ENCODE measurements around the gene GAB1.

GAB1 gene

DNA sequence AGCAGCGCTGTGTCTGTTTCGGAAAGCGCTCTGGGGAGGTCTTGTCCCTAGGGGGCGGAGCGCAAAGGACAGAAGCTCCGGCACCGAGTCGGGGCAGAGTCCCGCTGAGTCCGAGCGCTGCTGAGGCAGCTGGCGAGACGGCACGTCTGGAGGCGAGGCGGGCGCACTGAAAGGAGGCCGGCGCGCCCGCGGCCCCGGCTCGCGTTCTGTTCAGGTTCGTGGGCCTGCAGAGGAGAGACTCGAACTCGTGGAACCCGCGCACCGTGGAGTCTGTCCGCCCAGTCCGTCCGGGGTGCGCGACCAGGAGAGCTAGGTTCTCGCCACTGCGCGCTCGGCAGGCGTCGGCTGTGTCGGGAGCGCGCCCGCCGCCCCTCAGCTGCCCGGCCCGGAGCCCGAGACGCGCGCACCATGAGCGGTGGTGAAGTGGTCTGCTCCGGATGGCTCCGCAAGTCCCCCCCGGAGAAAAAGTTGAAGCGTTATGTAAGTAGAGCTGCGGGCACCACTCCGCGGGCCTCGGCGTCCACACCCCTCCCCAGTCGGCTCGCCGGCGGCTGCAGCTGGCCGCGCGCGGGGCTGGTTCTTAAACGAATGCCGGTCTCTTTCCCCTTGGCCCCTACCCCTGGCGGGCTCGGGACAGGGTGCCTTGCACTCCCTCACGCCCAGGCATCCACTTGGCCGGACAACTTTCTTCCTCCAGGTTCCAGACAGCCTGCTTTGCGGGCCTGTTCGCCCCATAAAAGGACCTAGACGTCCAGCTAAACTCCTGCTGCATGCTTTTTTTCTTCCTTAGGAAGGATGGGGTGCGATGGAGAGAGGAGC, at the start of gene GAB1:
Gene GAB1 (plus strand): TSS at position 96 of the 819 bp plus-strand sequence. CDS start 313 bp downstream, at position 409.
- no peak for DNase-seq

DNA sequence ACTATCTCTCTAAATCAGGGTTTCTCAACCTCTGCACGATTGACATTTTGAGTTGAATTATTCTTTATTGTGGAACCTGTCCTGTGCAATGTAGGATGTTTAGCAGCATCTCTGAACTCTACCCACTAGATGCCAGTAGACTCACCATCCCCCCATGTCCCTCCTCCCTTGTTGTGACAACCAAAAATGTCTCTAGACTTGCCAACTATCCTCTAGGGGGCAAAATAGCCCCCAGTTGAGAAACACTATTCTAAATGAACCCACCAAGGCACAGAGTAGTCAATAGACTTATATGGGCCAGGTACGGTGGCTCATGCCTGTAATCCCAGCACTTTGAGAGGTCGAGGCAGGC, 49.1 kb upstream of the GAB1 start:
- no peak for DNase-seq

DNA sequence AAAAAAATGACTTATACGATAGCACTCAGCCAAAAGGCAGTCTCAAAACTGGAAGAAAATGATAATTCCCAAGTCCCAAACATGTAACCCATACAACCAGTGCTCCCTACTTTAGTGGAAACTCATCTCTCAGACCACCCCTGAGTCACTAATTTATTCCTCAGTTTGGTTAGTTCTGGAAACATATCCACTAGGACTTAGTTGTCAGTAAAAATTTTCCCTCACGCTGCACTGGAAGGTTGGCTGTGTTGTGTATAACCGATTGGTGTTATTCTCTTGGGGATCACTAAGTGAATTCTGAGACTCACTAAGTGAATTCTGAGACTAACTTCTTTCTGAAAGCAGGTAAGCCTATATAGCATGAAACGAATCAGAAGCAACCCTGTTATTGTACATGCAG, 48.5 kb upstream of the GAB1 start:
- DNase-seq = no peak

DNA sequence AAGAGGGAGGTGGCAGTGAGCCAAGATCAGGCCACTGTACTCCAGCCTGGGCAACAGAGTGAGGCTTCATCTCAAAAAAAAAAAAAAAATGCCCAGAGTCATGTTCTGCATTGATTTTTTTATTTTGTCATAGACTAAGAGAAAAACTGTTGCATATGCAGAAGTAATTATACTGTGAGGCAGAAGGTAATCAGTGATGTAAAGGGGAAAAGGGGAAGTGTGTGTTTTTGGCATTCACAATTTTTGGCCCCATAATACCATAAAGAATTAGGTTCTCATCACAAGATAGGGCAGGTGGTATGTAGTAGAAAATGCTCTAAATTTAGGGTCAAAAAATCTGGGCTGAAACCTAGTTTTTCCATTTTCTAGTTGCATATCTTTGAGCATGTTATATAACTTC, 47.3 kb upstream of the GAB1 start:
- no peak for DNase-seq

DNA sequence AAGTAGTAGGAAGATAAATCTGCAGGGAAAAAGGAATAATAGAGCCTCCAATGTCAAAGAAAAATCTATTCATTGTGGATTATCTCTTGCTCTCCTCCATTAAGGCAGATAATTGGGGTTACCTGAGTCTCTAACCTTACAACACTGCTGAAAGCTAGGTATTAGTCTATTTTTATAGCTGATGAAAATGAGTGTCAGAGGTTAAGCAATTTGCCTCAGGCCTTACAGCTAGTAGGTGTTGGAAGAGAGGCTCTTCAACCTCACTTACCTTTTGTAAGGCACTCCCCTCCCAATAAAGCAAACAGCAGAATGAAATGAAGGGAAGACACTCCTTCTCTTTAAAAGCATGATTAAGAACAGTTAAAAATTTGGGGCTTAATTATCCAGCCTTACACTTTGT, 45.4 kb upstream of the GAB1 start:
- DNase-seq = no peak

DNA sequence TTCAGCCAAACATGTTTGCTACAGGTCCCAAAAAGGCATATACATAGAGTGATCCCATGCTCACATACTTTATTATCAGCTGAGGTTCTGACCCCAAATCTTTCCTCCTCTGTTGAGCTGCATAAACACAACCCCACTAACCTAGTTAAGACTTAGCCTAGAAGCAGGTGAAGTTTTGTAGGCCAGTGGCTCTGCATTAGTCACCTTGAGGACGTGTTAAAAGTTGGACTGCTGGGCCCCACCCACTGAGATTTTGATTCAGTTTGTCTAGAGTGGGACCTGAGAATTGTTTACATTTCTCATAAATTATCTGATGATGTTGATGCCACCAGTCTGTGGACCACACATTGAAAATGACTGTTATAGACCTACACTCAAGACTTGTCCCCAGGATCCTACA, 43.8 kb upstream of the GAB1 start:
- no peak for DNase-seq

DNA sequence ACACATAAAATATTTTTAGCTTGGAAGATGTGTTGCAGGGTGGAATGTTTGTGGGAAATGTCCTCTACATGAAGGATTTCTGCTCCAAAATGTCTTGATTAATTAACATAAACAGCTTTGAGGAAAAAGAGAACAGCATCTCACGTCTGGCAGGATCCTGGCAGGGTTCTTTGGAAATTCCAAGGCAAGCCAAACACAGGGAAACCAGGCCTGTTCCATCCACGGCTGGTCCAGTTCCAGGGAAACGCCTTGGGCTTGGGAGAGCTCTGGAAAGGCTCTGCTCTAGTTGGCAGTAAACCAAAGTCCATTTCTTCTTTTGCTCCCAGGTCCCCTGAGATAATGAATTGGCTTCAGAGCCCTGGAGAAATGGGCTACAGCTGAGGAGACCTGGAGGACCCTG, 42.4 kb upstream of the GAB1 start:
- DNase-seq = no peak

DNA sequence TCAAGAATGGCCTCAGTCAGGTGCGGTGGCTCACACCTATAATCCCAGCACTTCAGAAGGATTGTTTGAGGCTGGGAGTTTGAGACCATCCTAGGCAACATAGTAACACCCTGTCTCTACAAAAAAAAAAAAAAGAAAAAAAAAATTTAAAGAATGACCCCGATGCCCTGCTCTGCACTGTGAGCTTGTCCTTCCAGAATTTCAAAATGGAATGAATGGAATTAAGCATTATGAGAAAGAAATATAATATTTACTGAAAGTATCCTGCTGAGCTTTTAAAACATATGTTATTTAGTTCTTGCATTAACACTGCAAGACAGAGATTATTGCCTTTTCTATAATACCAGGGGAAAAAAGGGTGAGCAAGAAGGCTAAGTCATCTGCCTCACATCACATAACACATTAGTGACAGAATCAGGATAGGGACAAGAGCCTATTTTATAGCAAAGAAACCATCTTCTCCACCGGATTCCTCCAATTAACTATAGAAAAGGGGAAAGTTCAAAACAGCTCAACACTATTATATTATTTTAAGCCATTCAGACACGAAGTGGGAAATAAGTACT, 41.9 kb upstream of the GAB1 start:
- no peak for DNase-seq

DNA sequence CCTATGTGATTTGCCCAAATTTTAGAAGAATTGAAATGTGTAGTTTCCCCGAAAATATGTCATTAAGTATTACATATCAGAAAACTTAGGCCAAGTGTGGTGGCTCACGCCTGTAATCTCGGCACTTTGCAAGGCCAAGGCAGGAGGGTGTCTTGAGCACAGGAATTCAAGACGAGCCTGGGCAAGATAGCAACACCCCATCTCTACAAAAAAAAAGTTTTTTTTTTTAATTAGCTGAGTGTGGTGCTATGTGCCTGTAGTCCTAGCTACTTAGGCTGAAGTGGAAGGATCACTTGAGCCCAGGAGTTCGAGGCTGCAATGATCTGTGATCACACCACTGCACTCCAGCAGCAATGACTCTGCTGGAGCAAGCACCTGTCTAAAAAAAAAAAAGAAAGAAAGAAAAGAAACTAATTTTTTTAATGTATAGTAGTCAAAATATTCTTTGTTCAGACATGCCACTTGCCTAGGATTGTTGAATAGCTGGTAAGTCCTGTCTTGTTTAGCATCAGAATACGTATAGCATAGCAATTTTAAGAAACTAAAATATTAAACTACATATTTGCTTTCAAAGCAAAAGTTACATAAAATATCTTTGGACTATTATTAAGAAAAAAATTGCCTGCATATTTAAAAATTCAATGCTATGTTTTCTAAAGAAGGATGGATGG, 40.1 kb upstream of the GAB1 start:
- DNase-seq = no peak

DNA sequence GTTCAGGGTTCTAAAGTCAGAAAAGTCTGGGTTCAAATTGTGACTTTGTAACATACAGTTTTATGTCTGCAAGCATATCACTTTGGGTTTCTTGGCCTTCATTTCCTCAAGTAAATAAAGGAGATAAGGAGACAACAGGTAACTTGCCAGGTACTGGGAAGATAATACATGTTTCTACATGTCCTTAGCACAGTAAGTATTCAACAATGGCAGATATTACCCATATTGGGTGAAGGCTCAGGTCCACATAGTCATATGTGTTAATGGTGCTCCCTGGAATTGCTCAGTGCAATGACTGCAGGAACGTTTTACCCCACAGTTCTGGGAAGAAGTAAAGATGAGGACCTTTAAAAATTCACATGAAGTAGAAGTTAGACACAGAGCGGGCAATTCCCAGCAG, 35.8 kb upstream of the GAB1 start:
- DNase-seq = no peak

DNA sequence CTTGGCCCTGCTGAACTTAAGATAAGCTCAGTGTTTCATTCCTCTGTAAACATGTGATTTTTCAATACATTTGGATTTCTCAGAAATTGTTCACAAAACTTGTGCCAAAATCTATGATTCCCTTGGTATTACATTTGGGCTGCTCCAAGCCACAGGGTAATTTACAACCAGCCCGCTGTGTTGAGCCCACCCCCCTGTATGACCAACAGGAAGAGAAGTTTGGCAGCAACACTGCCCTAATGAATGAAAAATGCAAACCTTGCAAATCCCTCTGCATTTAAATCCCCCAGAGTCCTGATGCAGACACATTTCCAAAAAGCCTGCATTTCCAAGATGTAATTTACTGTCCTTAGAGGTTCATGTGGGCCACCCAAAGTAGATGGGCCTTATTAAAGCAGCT, 34.1 kb upstream of the GAB1 start:
- no peak for DNase-seq

DNA sequence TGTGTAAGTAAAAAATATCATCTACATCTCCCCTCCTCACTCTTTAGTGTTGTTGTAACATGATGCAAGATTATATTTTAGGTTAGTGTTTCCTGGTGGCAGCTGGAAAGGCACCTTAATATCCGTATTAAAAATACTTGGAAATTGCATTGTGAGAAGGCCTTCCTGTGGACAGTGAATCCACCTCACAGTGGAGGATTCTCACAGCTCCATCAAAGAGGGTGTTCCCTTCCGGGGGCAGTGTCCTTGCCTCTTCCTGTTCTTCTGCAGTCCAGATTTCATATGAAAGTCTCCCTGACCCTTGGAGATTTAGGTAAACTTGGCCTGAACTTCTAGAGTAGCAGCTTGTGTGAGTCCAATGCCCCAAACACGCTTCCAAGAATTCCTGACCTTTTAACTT, 29.9 kb upstream of the GAB1 start:
- DNase-seq = no peak

DNA sequence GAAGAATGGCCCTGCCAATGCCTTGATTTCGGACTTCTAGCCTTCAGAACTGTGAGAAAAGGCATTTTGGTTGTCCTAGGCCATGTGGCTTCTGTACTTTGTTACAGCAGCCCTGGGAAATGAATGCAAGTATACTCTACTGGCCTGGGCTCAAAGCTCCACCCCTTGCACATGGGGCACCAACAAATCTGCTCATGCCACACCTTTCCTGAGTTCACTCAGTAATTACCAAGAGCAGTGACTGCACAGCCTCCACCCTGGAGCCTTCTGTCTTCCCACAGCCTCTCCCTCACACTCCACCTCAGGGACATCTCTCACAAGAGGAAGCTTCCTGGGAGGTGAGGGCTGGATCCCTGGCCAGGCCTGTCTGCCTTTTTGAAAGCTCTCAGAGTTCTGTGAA, 29.1 kb upstream of the GAB1 start:
- no peak for DNase-seq

DNA sequence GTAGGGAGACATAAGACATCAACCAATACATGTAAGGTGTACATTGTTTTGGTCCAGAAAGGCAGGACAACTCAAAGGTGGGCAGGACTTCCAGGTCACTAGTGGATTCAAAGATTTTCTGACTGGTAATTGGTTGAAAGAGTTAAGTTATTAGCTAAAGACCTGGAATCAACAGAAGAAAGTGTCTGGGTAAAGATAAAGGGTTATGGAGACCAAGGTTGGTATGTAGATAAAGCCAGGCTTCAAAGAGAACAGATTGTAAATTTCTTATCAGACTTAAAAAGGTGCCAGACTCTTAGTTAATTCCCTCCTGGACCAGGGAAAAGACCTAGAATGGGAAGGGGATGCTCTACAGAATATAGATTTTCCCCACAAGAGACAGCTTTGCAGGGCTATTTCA, 28.3 kb upstream of the GAB1 start:
- no peak for DNase-seq

DNA sequence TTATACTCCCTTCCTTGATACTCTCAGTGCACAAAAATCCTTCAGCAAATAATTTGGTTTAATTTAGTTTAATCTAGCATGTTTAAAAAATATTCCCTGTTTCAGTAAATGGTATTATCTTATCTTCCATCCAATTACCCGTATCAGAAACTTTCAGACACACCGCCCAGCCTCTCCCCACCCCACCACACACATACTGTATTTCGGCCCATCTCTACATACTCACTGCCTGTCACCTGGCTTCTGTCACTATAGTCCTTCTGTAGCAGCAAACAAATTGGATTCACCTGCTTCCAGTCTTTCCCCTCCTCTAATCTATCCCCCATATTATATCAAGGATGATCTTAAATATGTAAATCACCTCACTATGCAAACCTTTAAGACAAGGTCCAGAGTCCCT, 24.8 kb upstream of the GAB1 start:
- no peak for DNase-seq

DNA sequence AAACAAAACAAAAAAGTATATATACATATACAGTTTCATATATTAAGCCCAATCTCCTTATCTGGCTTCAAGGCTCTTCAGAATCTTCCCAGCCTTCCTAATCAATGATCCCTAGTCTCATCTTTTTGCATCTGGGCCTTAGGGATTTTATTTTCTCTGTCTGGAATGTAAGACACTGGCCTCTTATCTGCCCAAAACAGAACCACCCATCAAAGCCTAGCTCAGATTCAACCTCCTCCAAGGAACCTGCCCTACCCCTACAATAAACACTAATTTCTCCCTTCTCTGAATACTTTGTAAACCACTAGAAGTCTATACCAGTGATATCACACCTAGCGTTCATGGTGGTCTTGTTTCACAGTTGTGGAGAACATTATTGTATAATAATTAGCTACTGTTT, 23.2 kb upstream of the GAB1 start:
- DNase-seq = no peak

DNA sequence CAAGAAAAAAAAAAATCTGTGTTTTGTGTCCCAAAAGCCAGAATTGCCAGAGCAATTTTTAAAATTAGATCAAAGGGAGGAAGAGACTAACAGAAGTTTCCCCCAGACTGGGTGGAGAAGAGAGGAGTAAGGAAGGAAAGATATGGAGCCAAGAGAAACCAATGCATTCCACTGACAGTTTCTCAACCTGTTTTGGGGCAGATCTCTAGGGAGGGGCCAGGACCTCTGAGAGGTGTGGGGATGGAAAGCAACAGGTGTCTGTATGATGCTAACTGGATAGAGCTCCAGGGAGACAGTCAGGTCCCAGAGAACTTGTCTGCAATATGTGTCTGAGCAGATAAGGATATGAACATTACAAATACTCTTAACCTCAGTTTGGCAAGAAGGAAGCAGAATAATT, 22.7 kb upstream of the GAB1 start:
- no peak for DNase-seq

DNA sequence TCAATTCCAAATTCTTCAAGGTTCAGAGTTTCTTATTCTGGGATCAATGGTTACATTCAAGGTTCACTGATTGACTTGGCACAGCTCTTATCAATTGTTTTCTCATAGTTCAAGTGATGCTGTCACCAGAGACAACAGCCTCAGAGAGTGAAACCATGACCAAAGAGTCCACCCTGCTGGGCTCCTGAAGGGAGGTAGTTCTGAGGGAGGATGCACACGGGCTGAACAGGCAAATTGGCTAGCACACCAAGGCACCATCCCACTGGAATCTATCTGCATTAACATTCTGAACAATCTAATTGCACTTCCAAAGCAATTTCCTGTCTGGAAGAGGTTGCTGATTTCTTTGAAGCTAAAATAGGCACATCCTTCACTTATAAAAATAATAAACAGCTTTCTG, 16.6 kb upstream of the GAB1 start:
- no peak for DNase-seq

DNA sequence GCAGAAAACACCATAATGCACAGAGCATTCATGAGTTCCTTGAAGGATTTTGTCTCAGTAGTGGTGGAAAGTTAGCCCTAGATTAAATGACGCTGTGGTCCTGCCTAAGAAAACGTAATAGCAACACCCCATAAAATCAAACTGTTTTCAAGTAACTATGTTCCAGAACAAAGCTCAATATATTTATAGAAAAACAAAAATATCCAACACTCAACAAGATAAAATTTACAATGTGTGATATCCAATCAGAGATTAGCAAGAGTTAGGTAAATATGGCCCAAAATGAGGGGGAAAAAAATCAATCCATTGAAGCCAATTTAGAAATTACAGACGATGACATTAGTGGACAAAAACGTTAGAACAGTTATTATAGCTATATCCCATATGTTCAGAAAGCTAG, 9.9 kb upstream of the GAB1 start:
- DNase-seq = no peak

DNA sequence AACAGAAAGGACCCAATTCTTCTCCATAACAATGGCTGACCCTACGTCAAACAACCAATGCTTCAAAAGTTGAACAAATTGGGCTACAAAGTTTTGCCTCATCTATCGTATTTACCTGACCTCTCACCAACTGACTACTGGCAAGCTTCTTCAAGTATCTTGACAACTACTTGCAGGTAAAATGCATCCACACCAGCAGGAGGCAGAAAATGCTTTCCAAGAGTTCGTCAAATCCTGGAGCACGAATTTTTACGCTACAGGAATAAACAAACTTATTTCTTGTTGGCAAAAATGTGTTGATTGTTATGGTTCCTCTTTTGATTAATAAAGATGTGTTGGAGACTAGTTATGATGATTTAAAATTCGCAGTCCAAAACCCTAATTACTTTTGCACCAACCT, 6.7 kb upstream of the GAB1 start:
- no peak for DNase-seq

DNA sequence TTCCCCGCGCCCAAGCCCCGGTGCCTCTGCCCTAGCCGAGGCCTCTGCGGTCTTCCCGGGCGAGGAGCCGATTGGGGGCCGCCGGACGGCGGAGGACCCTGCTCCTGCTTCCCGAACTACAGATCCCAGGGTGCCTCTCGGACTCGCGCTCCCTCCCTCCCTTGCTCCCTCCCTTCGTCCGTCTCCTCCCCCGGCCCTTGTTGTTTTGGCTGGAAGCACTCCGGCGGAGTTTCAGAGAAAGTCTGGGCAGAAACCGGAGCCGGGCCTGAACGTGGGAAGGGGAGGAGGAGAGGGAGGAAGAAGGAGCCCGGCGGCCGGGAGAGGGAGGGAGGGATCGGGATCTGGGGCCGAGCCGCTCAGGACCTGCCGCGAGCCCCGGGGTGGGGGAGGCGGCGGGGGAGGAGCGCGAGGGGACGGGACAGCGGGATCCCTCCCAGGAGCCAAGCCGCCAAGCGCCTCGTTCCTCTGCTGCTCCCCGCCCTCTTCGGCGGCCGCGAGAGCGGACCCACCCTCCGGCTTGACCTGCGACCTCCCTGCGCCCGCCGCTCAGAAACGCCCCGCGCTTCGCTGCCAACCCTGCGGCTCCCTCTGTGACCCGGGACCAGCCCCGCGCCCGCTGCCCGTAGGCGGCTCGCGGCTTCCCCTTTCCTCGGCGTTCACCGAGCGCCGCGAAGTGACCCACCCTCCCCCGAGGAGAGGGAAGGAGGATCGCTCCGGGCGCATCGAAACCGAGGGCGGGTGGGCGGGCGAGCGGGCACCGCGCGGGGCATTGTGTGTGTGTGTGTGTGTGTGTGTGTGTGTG, 496 bp upstream of the GAB1 start:
- DNase-seq = no peak

DNA sequence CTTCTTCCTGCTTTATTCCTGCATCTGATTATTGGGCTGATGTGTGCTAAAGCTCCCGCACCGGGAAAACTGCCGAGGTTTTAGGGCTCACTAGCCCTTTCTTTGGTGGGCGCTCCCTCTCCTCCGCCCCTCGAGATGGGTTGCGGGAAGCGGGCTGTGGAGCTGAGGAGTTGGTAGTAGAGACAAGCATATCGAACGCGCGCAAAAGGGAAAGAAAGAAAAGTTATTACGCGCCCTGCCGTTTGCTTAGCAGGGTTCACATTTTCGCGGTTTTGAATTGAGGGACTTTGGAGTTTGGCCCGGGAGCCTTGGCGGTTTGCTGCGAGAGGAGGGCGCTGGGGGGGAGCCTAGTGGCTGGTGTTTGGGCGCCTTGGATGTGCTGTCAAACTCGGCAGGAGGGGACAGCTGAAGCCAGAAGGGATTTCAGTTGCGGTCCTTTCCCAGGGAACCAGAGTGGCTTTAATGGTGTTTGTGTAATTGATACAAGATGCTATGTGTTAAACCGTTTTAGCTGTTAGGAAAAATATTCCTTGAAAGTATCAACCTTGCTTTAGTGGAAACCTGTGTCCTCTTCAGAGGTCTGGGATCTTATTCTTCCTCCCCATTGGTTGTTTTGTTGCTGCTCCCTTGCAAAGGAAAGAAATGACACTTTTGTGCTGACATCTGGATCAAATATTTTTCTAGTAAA, 1.1 kb downstream of the GAB1 start:
- DNase-seq = no peak

DNA sequence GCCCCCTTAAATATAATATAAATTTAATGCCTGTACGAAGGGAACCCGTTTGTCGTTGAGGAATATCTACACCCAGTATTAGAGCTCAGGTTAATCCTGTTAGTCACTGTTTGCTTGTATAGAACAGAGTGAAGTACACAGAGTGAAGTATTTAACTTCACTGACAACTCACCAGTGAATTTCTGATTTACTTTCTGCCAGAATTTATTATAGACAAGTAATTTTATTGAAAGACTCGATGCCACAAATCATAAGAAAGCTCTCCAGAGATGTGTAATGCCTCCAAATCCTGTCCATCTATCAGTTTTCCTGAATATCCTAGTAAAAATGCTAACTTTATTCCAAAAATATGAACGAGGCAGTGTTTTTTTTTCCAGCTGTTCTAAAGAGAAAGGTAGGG, 1.6 kb downstream of the GAB1 start:
- no peak for DNase-seq
